ENCODE results near the gene CYP19A1. TPM values are rescaled to one million over a fixed set of nuclear protein-coding genes. Genes with fewer than 3 reads are reported as not detected.

Gene CYP19A1
- total RNA-seq, 1 donor from 2014 or later: not detected

- peaks cover 2% of the 10 kb centered on the region for H3K27me3 ChIP-seq (ENCODE audit: control insufficient read depth, insufficient read depth, low read length)
These were observed 151.5 kb downstream of the CYP19A1 start for GRCh38 chr15:51186891-51187290.

DNA sequence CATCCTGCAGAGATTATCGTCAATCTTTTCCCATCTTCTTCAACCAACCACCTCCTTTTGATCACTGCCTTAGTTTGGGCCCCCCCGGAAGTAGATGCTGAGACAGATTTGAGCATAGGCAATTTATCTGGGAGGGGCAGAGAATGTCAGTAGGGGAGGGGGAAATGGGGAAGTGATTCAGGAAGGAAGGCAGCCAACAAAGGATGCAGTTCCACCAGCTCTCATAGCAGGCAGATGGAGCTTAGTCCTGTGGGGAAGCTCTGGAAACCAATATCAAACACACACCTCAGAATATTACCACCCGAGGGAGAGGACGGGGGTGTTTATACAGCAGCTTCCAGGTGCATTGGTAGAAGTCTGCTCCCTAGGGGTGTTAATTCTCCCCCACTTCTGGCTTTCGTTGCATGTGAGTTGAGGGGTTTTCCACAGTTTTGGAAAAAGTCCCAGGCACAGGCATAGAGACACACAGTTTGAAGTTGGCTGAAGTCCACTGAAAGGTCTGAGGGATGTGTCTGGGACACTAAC is 152.2 kb downstream of the CYP19A1 start:
- Histone ChIP-seq H3K36me3 (ENCODE audit: control insufficient read depth, insufficient read depth, low read length) (no peaks in the 10 kb centered on the region), H3K27me3 (ENCODE audit: control insufficient read depth, insufficient read depth, low read length) (peaks cover 2% of the 10 kb centered on the region), H3K4me3 (ENCODE audit: low read depth, low read length) (no peak overlapping the region)
- no peak for DNase-seq (ENCODE audit: low read depth)
- TF ChIP-seq, protein P1, sequence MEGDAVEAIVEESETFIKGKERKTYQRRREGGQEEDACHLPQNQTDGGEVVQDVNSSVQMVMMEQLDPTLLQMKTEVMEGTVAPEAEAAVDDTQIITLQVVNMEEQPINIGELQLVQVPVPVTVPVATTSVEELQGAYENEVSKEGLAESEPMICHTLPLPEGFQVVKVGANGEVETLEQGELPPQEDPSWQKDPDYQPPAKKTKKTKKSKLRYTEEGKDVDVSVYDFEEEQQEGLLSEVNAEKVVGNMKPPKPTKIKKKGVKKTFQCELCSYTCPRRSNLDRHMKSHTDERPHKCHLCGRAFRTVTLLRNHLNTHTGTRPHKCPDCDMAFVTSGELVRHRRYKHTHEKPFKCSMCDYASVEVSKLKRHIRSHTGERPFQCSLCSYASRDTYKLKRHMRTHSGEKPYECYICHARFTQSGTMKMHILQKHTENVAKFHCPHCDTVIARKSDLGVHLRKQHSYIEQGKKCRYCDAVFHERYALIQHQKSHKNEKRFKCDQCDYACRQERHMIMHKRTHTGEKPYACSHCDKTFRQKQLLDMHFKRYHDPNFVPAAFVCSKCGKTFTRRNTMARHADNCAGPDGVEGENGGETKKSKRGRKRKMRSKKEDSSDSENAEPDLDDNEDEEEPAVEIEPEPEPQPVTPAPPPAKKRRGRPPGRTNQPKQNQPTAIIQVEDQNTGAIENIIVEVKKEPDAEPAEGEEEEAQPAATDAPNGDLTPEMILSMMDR (IDR thresholded peaks at IDR 0.05; ENCODE audit: insufficient read depth, low read length, poor library complexity, severe bottlenecking): no peak

More at GRCh38 chr15:51186891-51187290, 151.5 kb downstream of the CYP19A1 start:
- no peaks in the 10 kb centered on the region for H3K36me3 ChIP-seq (ENCODE audit: control insufficient read depth, insufficient read depth, low read length)
- no peak for DNase-seq (ENCODE audit: low read depth)
- TF ChIP-seq, protein P1 (IDR thresholded peaks at IDR 0.05; ENCODE audit: insufficient read depth, low read length, poor library complexity, severe bottlenecking): no peak
- H3K4me3 ChIP-seq (ENCODE audit: low read depth, low read length): no peak overlapping the region

GRCh38 chr15:51185213-51186159 is 152.9 kb downstream of the CYP19A1 start:
- peaks cover 2% of the 10 kb centered on the region for H3K27me3 ChIP-seq (ENCODE audit: control insufficient read depth, insufficient read depth, low read length)

DNA sequence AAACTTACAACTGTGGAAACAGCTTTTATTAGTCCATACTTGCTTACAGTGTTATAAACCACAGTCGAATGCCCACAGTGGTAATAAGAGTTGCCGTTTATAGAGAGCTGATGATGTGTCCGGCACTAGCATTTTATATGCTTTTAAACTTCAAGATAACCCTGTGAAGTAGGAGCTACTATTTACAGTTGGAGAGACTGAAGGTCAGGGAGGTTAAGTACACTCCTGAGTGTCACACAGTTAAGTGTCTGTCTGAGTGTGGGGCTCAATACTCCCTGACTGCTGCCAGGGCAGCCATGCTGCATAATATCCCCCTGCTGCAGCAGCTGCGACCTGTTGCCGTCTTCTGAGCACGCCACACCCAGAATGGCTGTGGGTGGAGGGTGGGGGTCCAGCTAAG is 153.8 kb downstream of the CYP19A1 start:
- H3K27me3 ChIP-seq (ENCODE audit: control insufficient read depth, insufficient read depth, low read length): peaks cover 2% of the 10 kb centered on the region
- no peak overlapping the region for H3K4me3 ChIP-seq (ENCODE audit: low read depth, low read length)
- H3K36me3 ChIP-seq (ENCODE audit: control insufficient read depth, insufficient read depth, low read length): no peaks in the 10 kb centered on the region
- TF ChIP-seq, protein P1 (IDR thresholded peaks at IDR 0.05; ENCODE audit: insufficient read depth, low read length, poor library complexity, severe bottlenecking): no peak
- no peak for DNase-seq (ENCODE audit: low read depth)

More at GRCh38 chr15:51185213-51186159, 152.9 kb downstream of the CYP19A1 start:
- TF ChIP-seq, protein P1 (IDR thresholded peaks at IDR 0.05; ENCODE audit: insufficient read depth, low read length, poor library complexity, severe bottlenecking): no peak
- Histone ChIP-seq H3K4me3 (ENCODE audit: low read depth, low read length) (no peak overlapping the region), H3K36me3 (ENCODE audit: control insufficient read depth, insufficient read depth, low read length) (no peaks in the 10 kb centered on the region)
- no peak for DNase-seq (ENCODE audit: low read depth)

GRCh38 chr15:51183076-51183475 is 155.3 kb downstream of the CYP19A1 start:
- no peak for DNase-seq (ENCODE audit: low read depth)
- TF ChIP-seq, protein P1 (IDR thresholded peaks at IDR 0.05; ENCODE audit: insufficient read depth, low read length, poor library complexity, severe bottlenecking): no peak
- peaks cover 2% of the 10 kb centered on the region for H3K27me3 ChIP-seq (ENCODE audit: control insufficient read depth, insufficient read depth, low read length)
- H3K36me3 ChIP-seq (ENCODE audit: control insufficient read depth, insufficient read depth, low read length): no peaks in the 10 kb centered on the region
- H3K4me3 ChIP-seq (ENCODE audit: low read depth, low read length): no peak overlapping the region
